Measurements from ENCODE around the gene STIMATE.

The STIMATE gene

DNA sequence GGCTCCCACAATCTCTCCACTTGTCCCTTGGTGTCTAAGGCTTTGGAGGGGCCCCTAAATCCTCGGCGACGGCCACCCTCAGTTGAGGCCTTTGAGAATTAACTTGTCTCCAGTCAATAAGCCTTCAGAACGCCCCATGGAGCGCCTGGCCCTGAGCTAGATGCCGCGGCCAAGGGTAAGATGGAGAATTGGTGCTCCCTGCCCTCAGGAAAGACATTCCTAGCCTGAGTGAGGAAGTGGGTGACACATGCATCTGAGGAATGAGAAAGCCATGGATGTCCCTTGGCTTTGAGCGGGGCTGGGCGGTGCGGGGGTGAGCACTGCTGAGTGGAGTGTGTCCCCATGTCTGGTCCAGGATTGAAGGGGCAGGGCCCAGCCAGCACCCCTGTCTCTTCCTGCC is 80.1 kb downstream of the STIMATE start:
- DNase-seq (ENCODE audit: low read depth): no peak

DNA sequence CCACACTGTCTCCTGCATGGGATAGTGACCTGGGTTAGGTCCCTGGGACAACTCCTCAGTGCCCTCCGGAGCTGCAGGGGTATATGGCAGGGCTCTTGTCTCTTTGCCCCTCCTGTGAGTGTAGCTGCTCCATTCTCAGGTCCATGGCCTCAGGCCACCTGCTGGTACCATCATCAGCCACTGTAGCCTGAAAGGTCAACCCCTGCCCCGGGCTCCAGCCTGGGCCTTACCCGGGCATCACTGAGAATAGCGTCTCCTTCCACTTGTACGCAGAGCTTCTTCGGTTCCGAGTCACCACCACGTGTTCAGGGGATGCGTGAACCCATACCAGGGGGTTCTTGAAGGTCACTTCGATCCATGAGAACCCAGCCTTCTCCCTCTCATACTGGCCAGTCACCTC is 80.7 kb downstream of the STIMATE start:
- DNase-seq (ENCODE audit: low read depth): no peak

DNA sequence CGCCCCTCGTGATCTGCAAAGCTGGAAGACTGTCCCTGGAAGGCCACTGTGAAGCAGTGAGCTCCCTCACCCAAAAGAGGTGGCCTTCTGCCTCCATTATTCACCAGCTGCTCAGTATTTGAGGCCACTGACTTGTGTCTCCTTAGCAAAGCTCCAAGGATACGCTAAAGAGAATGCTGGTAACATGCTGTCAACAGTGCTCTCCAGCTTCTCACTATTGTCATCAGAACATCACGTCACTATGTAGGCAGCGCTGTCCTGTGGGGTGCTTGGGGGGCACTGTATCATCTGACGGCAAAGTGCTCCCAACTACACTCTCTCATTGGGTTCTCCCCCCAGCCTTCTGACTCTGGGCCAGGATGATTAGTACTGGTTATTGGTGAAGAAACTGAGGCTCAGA is 81.1 kb downstream of the STIMATE start:
- DNase-seq (ENCODE audit: low read depth): no peak

DNA sequence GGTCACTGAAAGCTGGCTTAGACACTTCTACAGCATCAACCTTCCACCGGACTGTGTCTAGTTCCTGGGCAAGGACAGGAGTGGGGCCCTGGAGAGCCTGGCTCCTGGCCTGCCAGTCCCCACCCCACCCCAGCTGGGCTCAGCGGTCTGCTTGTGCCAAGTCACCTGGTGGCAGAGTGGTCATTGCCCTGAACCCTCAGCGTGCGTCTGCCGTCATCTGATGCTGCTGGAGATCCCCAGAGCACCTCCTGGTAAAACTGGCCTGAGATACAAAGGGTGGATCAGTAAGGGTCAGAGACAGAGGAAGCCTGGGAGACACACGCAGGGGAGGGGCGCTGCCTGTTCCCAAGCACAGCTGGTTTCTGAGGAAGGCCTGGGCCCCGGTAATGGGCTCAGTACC is 83.5 kb downstream of the STIMATE start:
- no peak for DNase-seq (ENCODE audit: low read depth)

DNA sequence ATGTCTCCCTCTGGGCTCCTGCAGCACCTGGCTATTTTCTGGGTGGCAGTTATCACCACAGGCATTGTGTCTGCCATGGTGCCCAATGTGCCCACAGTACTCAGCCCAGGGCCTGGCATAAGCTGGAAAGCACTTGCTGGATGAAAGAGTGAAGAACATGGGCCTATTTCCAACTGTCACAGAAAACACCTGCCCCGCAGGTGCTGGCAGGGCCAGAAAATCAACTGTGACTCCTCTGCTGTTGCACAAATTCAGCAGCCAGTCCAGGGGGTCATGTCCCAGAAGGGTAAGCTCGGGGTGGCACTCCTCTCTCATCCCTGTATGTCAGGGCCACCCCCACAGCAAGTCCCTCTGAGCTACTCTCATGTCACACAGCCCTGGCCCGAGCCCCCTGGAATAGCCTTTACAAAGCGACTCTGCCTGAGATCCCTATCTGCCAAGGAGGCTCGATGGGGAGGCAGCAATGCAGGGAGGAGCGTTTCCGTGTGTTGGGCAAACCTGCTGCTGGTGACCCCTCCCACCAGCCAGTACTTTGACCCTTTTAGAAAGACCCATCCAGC is 85.8 kb downstream of the STIMATE start:
- DNase-seq (ENCODE audit: low read depth): no peak

DNA sequence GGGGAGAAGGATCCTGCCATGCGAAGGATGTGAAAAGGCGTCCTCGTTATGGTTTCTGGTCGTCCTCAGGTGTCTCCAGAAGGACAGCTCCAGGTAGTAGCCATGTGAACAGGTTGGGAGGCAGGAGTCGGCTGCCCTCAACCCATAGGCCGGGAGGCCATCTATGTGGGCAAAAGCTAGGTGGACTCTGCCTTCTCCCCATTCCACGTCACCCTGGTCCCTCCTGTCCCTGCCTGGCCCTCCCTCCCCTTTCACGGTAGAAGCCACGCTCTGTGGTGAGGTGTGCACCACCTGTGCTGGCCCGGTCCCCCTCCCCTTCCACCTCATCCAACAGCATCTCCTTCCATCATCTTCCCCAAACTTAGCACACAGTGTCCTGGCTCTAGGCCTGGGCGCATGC is 86.4 kb downstream of the STIMATE start:
- DNase-seq (ENCODE audit: low read depth): no peak

DNA sequence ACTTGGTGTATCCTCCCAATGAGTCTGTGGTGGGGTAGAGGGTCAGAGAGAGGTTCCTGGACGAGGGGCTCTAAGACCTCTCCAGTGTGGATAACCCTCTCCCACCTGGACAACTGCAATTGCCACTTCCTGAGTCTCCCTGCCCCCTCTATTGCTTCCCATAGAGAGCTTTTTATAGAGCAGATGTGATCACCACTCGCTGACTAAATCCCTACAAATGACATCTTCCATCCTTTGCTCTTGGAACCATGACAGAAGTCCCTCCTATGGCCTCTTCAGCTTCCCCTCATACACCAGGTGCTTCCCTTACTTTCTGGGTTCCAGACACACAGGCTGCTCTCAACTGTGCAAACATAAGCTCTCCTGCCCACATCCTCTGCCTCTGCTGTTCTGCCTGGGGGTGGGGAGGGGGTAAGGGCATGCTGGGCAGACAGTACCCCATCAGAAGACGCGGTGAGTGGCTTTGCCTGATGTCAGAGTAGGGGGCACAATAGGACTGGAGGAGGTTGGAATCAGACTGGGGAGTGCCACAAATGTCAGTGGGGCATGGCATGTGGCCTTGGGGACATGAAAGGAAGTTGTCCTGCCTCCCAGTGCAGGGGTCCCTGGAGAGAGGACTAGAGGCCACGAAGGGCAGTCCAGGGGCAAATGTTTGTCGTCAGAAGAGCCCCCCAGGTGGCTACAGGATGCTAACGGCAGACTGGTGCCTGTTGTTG is 87.5 kb downstream of the STIMATE start:
- DNase-seq (ENCODE audit: low read depth): no peak

DNA sequence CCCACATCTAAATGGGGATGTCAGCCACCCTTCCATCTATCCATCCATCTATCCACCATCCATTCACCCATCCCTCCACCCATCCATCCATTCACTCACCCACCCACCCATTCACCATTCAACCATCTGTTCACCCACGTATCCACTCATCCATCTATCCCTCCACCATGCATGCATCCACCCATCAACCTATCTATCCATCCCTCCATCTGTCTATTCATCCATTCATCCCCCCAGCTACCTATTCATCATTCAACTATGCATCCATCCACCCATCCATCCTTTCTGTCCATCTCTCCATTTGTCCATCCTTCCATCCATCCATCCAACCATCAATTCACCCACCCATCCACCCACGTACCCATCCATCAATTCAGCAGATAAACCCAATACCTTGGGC is 88.2 kb downstream of the STIMATE start:
- no peak for DNase-seq (ENCODE audit: low read depth)

DNA sequence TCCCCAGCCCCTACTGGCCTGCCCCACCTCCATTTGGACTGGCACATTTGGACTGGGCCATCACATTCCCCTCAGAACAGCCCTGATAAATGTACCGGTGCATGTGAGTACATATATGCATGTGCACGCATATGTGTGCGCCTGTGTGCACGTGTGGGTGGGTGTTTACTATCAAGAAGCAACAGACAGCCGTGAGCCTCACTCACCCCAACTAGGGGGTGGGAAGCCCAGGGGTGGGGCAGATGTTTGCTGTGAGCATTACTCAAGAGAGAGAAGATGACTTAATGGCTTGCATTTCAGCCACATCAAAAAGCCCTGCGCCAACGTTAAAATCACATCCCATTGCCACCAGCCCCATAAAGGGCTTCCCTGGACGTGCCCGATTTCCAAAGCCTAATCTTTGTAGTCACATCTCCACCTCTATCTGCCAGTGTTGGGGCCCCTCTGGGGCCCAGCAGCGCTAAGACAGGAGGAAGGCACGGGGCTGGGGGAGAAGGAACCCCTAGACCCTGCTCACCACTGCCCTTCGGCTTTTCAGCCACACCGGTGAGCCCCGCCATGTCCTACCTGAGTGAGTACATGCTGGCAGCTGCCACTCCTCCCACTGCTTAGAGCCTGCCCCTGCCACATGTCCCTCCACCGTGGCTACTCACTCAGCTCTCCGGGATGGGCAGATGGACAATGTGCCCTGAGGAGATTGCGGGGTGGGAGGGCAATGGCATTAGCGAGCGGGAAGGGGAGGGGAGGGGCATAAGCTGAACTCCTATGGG is 91.9 kb downstream of the STIMATE start:
- DNase-seq (ENCODE audit: low read depth): no peak

DNA sequence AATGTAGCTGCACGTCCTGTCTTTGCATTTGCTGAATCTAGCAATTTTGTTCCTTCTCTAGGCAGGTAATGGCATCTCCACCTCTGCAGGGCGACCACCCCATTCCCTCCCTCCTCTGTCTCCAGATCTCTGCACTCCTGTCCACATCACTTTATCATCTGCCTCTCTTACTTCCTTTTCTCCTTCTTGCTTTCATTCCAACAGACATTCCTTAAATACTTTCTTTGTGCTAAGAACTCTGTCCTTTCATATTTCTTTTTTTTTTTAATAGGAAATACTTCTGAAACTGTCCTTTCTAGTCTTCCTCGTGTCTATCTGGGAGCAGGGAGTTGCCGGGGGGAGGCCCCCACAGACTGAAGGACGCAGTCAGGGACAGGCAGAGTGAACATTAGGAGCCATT is 95.5 kb downstream of the STIMATE start:
- peak; percentile 15 for DNase-seq (ENCODE audit: low read depth)

DNA sequence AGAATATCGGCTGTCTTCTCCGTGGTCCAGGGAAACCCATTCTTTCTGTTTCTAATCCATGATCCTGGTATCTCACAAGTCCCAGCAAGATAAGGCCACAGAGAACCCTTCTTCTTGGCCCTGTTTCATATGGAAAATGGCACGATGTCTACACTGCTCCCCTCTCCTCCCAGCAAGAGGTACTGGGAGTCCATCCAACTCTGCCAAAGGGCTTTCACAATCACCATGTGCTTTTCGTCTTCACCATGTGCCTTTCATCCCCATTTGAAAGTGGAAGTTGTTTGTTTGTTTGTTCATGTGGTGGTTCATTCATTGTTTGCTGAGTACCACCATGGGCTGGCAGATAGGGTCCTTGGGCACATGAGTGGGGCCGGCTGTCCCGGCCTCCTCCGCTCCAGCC is 97.3 kb downstream of the STIMATE start:
- peak; percentile 23 for DNase-seq (ENCODE audit: low read depth)

DNA sequence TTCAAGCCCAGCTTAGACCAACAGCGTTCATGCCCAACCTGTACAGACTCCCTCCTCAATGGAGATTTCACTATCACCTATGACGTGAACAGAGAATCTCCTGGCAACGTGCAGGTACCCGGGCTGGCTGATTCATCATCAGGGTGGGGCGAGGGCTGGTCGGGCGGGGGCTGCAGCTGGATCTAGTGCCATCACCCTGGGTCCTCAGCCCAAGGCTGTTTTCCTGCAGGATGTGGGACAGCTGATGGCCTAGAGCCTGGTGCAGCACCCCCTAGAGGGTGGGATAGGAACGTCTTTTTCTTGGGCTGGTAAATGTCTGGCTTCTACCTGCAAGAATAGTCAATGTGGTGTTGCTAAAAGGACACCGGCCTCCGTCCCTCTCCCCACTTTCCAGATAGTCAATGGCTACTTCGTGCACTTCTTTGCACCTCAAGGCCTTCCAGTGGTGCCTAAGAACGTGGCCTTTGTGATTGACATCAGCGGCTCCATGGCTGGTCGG is 98.3 kb downstream of the STIMATE start:
- peak; percentile 11 for DNase-seq (ENCODE audit: low read depth)

DNA sequence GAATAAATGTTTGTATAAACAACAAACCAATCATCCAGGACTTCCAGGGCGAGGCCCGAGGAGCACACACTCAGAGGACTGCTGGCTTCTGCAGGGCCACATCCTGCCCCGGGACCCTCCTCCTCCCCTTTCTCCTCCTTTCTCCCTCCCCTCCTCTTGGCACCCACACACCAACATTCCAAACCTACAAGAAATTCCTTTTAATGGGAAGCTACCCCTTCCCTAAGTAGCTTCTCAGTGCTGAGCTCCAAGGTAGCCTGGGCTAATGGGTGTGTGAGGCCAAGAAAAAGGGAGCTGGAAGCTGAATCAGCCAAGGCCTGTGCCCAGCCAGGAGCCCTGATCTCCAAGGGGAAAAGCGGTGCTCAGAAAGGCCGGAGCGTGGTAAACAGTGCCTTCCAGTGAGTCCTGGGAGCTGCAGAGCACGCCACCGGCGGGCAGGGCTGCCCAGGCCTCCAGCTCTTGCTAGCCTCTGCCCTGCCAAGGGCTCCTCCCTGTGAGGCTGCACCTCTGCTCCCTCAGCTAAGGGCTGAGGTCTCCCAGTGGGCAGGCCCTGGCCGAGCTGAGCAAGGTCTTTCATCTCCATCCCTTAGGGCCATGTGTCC is 98.9 kb downstream of the STIMATE start:
- no peak for DNase-seq (ENCODE audit: low read depth)

DNA sequence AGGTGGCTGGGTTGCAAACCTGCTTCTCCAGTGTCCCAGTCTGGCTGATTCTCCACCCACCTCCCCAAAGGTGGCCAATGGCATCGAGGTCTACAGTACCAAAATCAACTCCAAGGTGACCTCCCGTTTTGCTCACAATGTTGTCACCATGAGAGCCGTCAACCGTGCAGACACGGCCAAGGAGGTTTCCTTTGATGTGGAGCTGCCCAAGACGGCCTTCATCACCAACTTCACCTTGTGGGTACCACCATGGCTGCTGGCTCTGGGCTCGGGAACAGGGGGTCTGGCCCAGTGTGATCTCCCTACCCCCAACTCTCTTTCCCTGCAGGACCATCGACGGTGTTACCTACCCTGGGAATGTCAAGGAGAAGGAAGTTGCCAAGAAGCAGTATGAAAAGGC is 100.9 kb downstream of the STIMATE start:
- no peak for DNase-seq (ENCODE audit: low read depth)

DNA sequence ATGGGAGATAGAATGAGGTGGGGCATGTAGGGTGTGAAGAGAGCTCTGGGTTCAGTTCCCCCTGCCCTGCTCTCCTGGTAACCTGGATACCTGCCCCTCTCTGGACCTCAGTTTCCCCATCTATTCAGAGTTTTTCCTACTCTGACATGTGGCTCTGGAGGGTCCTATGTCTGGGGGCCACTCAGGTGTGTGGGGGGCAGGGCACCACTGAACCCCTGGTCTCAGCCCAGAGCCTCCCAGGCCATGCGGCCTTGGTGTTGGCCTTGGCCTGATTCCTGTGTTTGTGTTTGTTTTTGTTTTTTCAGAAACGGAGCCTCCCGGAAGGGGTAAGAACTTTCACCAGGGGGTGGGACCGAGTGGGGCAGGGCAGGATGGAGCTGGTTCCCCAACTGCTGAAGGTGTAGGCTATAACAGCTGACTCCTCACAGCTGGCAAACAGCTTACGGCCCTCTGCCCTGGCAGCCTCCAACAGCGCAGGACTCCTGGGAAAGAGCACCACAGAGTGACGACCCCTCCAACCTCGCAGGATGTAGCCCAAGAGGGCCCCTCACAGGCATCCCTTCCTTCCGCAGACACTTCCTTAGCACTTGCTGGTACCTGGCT is 101.9 kb downstream of the STIMATE start:
- no peak for DNase-seq (ENCODE audit: low read depth)

DNA sequence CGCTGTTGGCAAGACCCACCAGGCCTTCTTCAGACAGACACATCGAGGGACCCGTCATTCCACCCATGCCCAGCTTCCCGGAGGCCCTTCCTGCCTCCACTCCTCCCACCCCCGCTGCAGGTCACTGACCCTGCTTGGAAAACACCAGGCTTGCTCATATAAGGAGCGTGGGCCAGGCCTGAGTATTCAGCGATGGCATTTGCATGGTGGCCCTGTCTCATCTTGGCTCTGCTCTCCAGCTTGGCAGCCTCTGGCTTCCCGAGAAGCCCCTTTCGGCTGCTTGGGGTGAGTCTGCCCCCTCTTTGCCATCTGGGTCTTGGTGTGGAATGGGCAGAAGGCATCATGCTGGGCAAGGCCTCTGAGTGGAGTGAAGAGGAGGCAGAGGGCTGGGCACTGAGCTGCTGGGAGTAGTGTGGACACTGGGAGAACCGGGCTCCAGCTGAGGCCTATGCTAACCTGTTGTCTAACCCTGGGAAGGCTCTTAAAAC is 102.7 kb downstream of the STIMATE start, which contains the start of gene ITIH3:
ITIH3 (plus strand) TSS at position 185 of the 488 bp plus-strand sequence; CDS start at position 193, 8 bp downstream.
- no peak for DNase-seq (ENCODE audit: low read depth)

DNA sequence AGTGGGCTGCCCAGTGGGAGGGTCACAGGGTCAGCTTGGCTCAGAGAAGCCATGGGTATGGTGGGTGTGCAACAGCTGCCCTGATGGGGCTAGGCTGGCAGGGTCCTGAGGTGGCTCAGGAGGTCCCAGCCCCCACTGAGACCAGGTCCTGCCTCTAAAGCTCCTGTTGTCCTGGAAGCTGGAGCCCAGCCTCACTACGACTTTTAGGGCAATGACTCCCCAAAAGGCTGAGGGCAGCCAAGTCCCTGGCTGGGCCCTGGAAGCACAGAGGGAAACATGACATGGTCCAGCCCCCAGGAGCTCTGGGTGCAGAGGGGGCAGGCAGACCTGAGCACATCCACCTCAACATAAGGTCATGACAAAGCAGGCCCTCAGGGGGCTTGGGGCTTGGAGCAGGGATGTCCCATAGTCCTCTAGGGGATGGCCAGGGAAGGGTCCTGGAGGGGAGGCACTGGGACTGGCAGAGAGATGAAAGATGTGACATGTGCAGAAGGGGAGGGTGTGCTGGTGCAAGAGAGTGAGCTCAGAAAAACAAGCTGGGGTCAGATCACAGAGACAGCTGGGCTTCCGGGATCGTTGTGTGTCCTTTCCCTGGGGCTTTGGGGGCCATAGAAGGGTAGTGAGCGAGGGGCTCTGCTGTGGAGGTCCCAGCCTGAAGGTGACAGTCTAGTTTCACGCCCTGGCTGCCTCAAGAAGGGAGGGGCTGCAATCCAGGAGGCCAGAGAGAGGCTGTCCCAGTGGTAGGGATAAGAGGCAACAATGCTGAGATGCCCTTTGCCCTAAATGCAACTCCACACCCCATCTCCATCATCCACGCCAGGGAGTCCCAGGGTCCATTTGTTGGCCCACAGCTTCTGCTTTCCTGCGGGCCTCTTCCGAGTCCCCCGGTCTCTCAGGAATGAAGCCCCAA is 103.4 kb downstream of the STIMATE start:
- DNase-seq (ENCODE audit: low read depth): no peak

DNA sequence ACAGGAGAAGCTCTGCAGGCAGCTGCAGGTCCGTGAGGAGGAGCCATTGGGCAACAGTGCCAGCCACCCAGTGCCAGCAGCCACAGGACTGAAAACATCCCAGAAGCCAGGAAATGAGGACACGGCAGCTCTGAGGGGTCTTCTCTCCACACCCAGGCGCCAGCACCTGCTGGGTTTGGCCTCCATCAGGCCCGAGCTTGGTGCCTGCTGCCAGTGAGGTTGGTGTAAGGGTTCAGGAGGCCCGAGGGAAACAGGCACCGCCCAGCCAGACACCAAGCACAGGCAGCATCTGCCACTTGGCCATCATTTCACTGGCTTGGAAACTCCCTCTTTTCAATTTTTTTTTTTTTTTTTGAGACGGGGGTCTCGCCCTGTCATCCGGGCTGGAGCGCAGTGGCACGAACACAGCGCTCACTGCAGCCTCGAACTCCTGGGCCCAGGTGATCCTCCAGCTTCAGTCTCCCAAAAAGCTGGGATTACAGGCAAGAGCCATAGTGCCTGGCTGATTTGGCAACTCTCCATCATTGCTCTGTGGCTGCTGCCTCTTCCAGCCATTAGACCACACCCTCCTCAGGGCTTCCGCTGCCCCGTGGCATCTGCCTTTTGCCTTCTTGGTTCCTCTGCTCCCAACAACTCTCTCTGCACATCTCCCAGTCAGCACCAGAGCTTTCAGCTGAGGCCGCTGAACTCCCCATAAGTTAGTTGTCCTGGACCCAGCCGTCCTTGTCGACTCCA is 104.2 kb downstream of the STIMATE start:
- DNase-seq (ENCODE audit: low read depth): peak; percentile 8

DNA sequence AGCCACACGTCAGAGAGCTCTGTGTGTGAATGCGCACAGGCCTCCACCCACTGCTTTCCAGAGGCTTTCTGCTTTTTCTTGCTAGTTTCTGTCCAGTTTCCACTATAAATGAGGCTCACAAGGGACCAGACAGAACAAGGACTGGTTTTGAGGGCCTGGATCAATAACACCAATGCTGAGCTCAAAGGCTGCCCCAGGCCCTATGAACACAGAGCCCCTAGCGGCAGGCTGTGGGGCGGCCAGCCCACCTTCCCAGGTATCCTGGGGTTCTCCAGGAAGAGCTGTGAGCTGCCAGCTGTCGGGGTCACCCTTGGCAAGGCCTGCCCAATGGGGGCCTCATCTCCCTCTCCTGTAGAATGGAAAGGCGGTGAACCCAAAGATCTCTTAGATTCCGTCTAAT is 104.9 kb downstream of the STIMATE start:
- DNase-seq (ENCODE audit: low read depth): no peak

DNA sequence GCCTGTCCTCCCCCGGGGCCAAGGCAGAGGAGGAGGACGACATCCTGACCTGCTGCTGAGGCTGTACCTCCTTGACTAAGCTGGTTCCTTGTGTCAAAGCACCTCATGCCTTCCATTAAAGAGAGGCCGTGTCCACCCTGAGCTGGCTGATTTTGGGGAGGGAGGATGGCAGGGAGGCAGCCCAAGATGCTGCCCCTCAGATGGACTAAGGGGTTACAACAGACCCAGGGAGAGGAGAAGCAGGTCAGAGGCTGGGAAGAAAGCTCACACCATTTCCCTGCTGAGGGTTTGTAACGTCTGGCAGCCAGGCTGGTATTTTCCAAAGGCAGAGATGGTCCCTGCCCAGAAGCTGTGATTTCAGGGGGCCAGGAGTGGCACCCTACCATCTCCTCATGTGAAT is 105.4 kb downstream of the STIMATE start:
- DNase-seq (ENCODE audit: low read depth): no peak

All from iris pigment epithelial cell (primary cell).